ENCODE measurements around the gene FRMD5. TPM values are rescaled to one million over a fixed set of nuclear protein-coding genes. Genes with fewer than 3 reads are reported as not detected.

Gene FRMD5
- total and polyA plus RNA-seq, 2 donors (not counting 1 experiment from before 2014, with no cell fraction given) = 1.9 to 4.3 TPM

DNA sequence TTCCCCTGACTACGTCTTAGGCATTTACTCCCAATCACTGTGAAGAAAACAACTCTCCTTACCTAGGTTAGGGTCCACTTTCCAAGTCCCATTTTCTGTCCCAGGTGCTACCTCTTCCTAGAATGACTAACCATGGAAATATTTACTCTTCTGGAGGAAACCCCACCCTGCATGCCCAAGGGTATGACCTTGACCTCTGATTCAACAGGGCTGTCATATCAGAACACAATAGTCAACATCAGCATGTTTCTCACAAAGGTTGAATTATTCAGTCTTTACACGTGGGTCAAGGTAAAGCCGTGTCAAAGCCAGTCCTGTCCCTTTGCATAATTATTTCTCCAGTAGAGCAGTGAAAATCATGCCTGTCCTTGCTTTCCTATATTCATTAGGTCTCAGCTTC, 4.3 kb upstream of the FRMD5 start:
- no peaks in the 10 kb centered on the region for H3K9me3 ChIP-seq (ENCODE audit: control insufficient read depth, insufficient read depth, low read depth, low read length)
- no peak overlapping the region for H3K9ac ChIP-seq (ENCODE audit: insufficient read depth, low read length)
- H3K4me2 ChIP-seq (ENCODE audit: extremely low read depth, insufficient read depth, low read length) = no peak overlapping the region
- no peaks in the 10 kb centered on the region for H3K79me2 ChIP-seq (ENCODE audit: control insufficient read depth, insufficient read depth, low read length)
- no peaks in the 10 kb centered on the region for H3K36me3 ChIP-seq (ENCODE audit: control insufficient read depth, insufficient read depth, low read length)
- DNase-seq (ENCODE audit: low read depth in 2 of 2) = no peak
- no peak overlapping the region for H3K4me3 ChIP-seq (replicated peaks in 1 of 4; ENCODE audit: control extremely low read depth in 1 of 4, insufficient read depth in 1 of 4, low read depth in 3 of 4, low read length in 4 of 4)
- H3K27ac ChIP-seq (ENCODE audit: insufficient read depth, low read length) = no peak overlapping the region
- no peak for TF ChIP-seq EZH2 (IDR thresholded peaks at IDR 0.05; ENCODE audit: low read length, missing control alignments)
- TF ChIP-seq, protein P1, sequence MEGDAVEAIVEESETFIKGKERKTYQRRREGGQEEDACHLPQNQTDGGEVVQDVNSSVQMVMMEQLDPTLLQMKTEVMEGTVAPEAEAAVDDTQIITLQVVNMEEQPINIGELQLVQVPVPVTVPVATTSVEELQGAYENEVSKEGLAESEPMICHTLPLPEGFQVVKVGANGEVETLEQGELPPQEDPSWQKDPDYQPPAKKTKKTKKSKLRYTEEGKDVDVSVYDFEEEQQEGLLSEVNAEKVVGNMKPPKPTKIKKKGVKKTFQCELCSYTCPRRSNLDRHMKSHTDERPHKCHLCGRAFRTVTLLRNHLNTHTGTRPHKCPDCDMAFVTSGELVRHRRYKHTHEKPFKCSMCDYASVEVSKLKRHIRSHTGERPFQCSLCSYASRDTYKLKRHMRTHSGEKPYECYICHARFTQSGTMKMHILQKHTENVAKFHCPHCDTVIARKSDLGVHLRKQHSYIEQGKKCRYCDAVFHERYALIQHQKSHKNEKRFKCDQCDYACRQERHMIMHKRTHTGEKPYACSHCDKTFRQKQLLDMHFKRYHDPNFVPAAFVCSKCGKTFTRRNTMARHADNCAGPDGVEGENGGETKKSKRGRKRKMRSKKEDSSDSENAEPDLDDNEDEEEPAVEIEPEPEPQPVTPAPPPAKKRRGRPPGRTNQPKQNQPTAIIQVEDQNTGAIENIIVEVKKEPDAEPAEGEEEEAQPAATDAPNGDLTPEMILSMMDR (conservative IDR thresholded peaks at IDR 0.05 in 1 of 2, IDR thresholded peaks at IDR 0.05 in 1 of 2; ENCODE audit: low read depth in 1 of 2, low read length in 2 of 2) = no peak
- no peaks in the 10 kb centered on the region for H4K20me1 ChIP-seq (ENCODE audit: control insufficient read depth, extremely low read depth, insufficient read depth, low read length)
- no peaks in the 10 kb centered on the region for H3K27me3 ChIP-seq (ENCODE audit: control insufficient read depth, insufficient read depth, low read length)
- H3K4me1 ChIP-seq (ENCODE audit: control insufficient read depth, extremely low read depth, insufficient read depth, low read length) = peaks cover 2% of the 10 kb centered on the region
- H2AFZ ChIP-seq (ENCODE audit: low read length) = no peak overlapping the region

- Histone ChIP-seq H3K4me2 (ENCODE audit: extremely low read depth, insufficient read depth, low read length) (peak overlapping the region; percentile 93), H4K20me1 (ENCODE audit: control insufficient read depth, extremely low read depth, insufficient read depth, low read length) (no peaks in the 10 kb centered on the region), H3K9me3 (ENCODE audit: control insufficient read depth, insufficient read depth, low read depth, low read length) (no peaks in the 10 kb centered on the region), H3K36me3 (ENCODE audit: control insufficient read depth, insufficient read depth, low read length) (no peaks in the 10 kb centered on the region), H3K4me3 (replicated peaks in 1 of 4; ENCODE audit: control extremely low read depth in 1 of 4, insufficient read depth in 1 of 4, low read depth in 3 of 4, low read length in 4 of 4) (peak overlapping the region; percentile 56 to 72 (median 62)), H3K4me1 (ENCODE audit: control insufficient read depth, extremely low read depth, insufficient read depth, low read length) (peaks cover 2% of the 10 kb centered on the region), H3K9ac (ENCODE audit: insufficient read depth, low read length) (peak overlapping the region; percentile 44), H3K79me2 (ENCODE audit: control insufficient read depth, insufficient read depth, low read length) (peaks cover 12% of the 10 kb centered on the region), H3K27ac (ENCODE audit: insufficient read depth, low read length) (peak overlapping the region; percentile 40), H2AFZ (ENCODE audit: low read length) (peak overlapping the region; percentile 79), H3K27me3 (ENCODE audit: control insufficient read depth, insufficient read depth, low read length) (no peaks in the 10 kb centered on the region)
- DNase-seq (ENCODE audit: low read depth in 2 of 2) = peak; percentile 59 to 89
- no peak for TF ChIP-seq EZH2 (IDR thresholded peaks at IDR 0.05; ENCODE audit: low read length, missing control alignments)
- TF ChIP-seq, protein P1 (conservative IDR thresholded peaks at IDR 0.05 in 1 of 2, IDR thresholded peaks at IDR 0.05 in 1 of 2; ENCODE audit: low read depth in 1 of 2, low read length in 2 of 2) = no peak
Observed at GRCh38 chr15:44194323-44195150, 534 bp downstream of the FRMD5 start.

DNA sequence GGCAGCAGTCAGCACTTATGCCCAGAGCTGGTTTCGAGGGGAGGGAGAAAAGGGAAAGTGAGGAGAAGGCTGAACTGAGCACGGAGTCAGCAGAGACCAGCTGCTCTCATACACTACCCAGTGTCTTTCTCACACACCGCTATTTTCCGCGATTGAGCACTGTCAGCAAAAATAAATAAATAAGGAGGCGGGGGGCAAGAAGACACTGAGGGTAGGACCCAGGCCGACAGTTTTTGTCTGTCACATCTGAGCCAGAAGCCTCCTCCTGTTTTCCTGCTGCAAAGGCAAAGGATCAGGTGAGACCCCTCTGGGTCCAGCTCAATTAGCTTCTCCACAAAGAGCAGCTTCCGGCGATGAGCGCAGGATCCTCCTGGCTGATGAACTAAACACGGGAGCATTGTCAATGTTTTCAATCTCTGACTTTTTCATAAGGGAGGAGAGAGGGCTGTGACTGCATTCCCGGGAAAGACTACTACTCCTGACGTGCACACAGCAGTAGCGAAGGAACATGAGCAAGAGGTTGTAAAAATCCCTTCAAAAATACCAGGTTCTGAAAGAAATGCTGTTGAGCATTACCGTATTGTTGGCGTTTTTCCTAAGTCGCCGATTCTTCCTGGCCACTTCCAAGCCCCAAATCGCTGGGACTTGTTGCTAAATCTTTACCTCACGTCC, 1.3 kb downstream of the FRMD5 start:
- Histone ChIP-seq H3K4me1 (ENCODE audit: control insufficient read depth, extremely low read depth, insufficient read depth, low read length) (peaks cover 2% of the 10 kb centered on the region), H4K20me1 (ENCODE audit: control insufficient read depth, extremely low read depth, insufficient read depth, low read length) (no peaks in the 10 kb centered on the region), H3K9me3 (ENCODE audit: control insufficient read depth, insufficient read depth, low read depth, low read length) (no peaks in the 10 kb centered on the region), H3K27me3 (ENCODE audit: control insufficient read depth, insufficient read depth, low read length) (no peaks in the 10 kb centered on the region), H3K27ac (ENCODE audit: insufficient read depth, low read length) (peak overlapping the region; percentile 40), H2AFZ (ENCODE audit: low read length) (peak overlapping the region; percentile 79), H3K36me3 (ENCODE audit: control insufficient read depth, insufficient read depth, low read length) (no peaks in the 10 kb centered on the region), H3K4me2 (ENCODE audit: extremely low read depth, insufficient read depth, low read length) (peak overlapping the region; percentile 93), H3K9ac (ENCODE audit: insufficient read depth, low read length) (peak overlapping the region; percentile 27), H3K4me3 (replicated peaks in 1 of 4; ENCODE audit: control extremely low read depth in 1 of 4, insufficient read depth in 1 of 4, low read depth in 3 of 4, low read length in 4 of 4) (peak overlapping the region; percentile 56 to 72 (median 62)), H3K79me2 (ENCODE audit: control insufficient read depth, insufficient read depth, low read length) (peaks cover 12% of the 10 kb centered on the region)
- DNase-seq (ENCODE audit: low read depth in 2 of 2) = peak; percentile 28 to 56
- TF ChIP-seq, protein P1 (conservative IDR thresholded peaks at IDR 0.05 in 1 of 2, IDR thresholded peaks at IDR 0.05 in 1 of 2; ENCODE audit: low read depth in 1 of 2, low read length in 2 of 2) = no peak
- no peak for TF ChIP-seq EZH2 (IDR thresholded peaks at IDR 0.05; ENCODE audit: low read length, missing control alignments)

All from fibroblast of lung (primary cell).